Measurements from ENCODE around the gene APCDD1L. TPM values are rescaled to one million over a fixed set of nuclear protein-coding genes. Genes with fewer than 3 reads are reported as not detected.

Gene APCDD1L
- total and polyA plus RNA-seq, 2 of the 8 experiments (the other 6 are each of a cell fraction or from before 2014, with no cell fraction given): 0.83 to 3.1 TPM

DNA sequence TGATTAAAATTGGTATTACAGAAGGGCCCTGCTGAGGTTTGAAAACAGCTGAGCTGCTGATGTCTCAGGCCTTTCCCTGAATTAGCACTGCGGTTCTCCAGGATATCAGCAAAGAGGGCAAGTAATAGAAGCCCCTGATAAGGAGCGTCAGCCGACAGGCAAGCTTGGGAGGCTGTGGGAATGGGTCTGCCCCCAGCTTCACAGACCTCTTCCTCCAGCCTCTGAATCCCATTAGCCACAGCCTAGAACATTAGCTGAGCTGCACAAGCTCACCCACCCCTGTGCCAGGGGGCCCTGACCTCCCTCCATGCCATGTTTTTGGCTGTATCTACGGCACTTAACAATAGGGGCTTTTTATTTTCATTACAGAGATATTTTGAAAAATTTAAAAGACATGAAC is 66.2 kb downstream of the APCDD1L start:
- Histone ChIP-seq H4K20me1 (replicated peaks in 1 of 2; ENCODE audit: control insufficient read depth in 1 of 2, insufficient read depth in 2 of 2, low read length in 2 of 2) (no peaks in the 10 kb centered on the region), H2BK120ac (replicated peaks; ENCODE audit: low read depth, low read length) (no peak overlapping the region), H2BK5ac (ENCODE audit: low read depth, low read length) (no peak overlapping the region), H2AFZ (ENCODE audit: low read length) (no peak overlapping the region), H2BK20ac (ENCODE audit: low read length) (no peak overlapping the region), H4K5ac (ENCODE audit: insufficient read length, low read depth, low read length) (no peak overlapping the region), H3K18ac (ENCODE audit: extremely low read depth, low read length) (no peak overlapping the region), H3K27me3 (replicated peaks in 1 of 4; ENCODE audit: control insufficient read depth in 3 of 4, extremely low read depth in 1 of 4, insufficient read depth in 3 of 4, low read length in 3 of 4) (no peaks in the 10 kb centered on the region), H2AK5ac (ENCODE audit: low read depth, low read length) (no peak overlapping the region), H2BK15ac (ENCODE audit: low read length) (no peak overlapping the region), H4K91ac (replicated peaks; ENCODE audit: insufficient read length, low read length) (no peak overlapping the region), H3K4me1 (replicated peaks in 1 of 4; ENCODE audit: control insufficient read depth in 3 of 4, insufficient read depth in 4 of 4, low read length in 3 of 4) (peaks cover 6 to 11% (median 8%) of the 10 kb centered on the region in 4 experiments; a peak in 6 of 7 replicates), H3K9ac (replicated peaks in 1 of 4; ENCODE audit: extremely low read depth in 1 of 4, low read depth in 3 of 4, low read length in 3 of 4) (no peak overlapping the region), H3K4ac (replicated peaks; ENCODE audit: insufficient read length, low read depth, low read length) (no peak overlapping the region), H3K27ac (ENCODE audit: low read depth, low read length) (no peak overlapping the region), H3K23me2 (ENCODE audit: low read depth, low read length) (no peaks in the 10 kb centered on the region), H3K23ac (ENCODE audit: insufficient read length) (no peak overlapping the region), H4K8ac (ENCODE audit: extremely low read depth, insufficient read depth, low read length) (no peak overlapping the region), H2BK12ac (ENCODE audit: low read depth, low read length) (no peak overlapping the region), H3K79me2 (ENCODE audit: control insufficient read depth in 1 of 2, insufficient read depth in 2 of 2, low read length in 2 of 2) (no peaks in the 10 kb centered on the region), H3K9me3 (ENCODE audit: insufficient read depth in 2 of 2, low read depth in 1 of 2, low read length in 1 of 2) (no peaks in the 10 kb centered on the region), H3K4me2 (ENCODE audit: insufficient read depth in 1 of 2, low read depth in 2 of 2, low read length in 2 of 2) (no peak overlapping the region), H3K79me1 (ENCODE audit: low read depth, low read length) (no peaks in the 10 kb centered on the region; the same call in 1 of the 2 replicates), H3K36me3 (ENCODE audit: control insufficient read depth in 2 of 4, insufficient read depth in 4 of 4, low read length in 3 of 4) (peaks cover 1 to 9% (median 3%) of the 10 kb centered on the region in 4 experiments; a peak in 3 of 8 replicates), H3K14ac (ENCODE audit: insufficient read length) (no peak overlapping the region), H3K56ac (replicated peaks; ENCODE audit: insufficient read length, low read depth, low read length) (no peak overlapping the region), H3K4me3 (ENCODE audit: extremely low read depth in 1 of 4, insufficient read depth in 2 of 4, low read depth in 3 of 4, low read length in 4 of 4) (no peak overlapping the region)
- no peak for DNase-seq (ENCODE audit: low read depth in 1 of 2, low spot score in 2 of 2)
- ChIA-PET POLR2A (ENCODE audit: partially characterized antibody) (interaction anchor here (0.6 kb wide), 1 partner anchor 74 kb away, joined by 3 read pairs; no protein-coding TSS in a partner anchor), CTCF (ENCODE audit: partially characterized antibody) (interaction anchor here (1.0 to 5.6 kb wide), 14 partner anchors 11 to 216 kb away, joined by 3 to 70 read pairs (median 5); no protein-coding TSS in a partner anchor)
- WGBS, 2 experiments (ENCODE audit: extremely low coverage in 1 of 2, insufficient coverage in 1 of 2, insufficient read length in 1 of 2, insufficient replicate concordance in 2 of 2, low coverage in 1 of 2, low lambda C conversion rate in 2 of 2, missing lambda C conversion rate in 1 of 2): 79% methylated on average over 4 of the region's 4 CpGs; no CpG with 5 or more reads in 1 of the 2 experiments
- FAIRE-seq: no peak
- no peak for TF ChIP-seq POU5F1 (IDR thresholded peaks at IDR 0.05; ENCODE audit: low read depth, low read length)
